Stomach (tissue), 4 donors: ENCODE data around the gene SNPH.

ENCODE experiments used
- CTCF ChIP-seq, 7 experiments: fragments of 450-650 bp in 4 of 7; fragments of 200-600 bp in 3 of 7; sonication (generic) in 3 of 7; IDR thresholded peaks; one replicate each; pipeline ENCODE4 v1.5.1; 2016 to 2019; ENCODE audit warnings: antibody characterized with exemption in 7 of 7, control low read depth in 2 of 7, mild to moderate bottlenecking in 1 of 7
- POLR2A ChIP-seq, 4 donors: fragments of 450-650 bp; IDR thresholded peaks; one replicate each; pipeline ENCODE4 v1.6.1; 2016; ENCODE audit warnings: antibody characterized with exemption in 4 of 4, control low read depth in 2 of 4, mild to moderate bottlenecking in 1 of 4, moderate library complexity in 1 of 4
- POLR2AphosphoS5 ChIP-seq, 3 donors: sonication (generic); formaldehyde crosslinking; IDR thresholded peaks; one replicate each; pipeline ENCODE4 v1.6.1; 2016; ENCODE audit warnings: antibody characterized with exemption in 3 of 3

DNA sequence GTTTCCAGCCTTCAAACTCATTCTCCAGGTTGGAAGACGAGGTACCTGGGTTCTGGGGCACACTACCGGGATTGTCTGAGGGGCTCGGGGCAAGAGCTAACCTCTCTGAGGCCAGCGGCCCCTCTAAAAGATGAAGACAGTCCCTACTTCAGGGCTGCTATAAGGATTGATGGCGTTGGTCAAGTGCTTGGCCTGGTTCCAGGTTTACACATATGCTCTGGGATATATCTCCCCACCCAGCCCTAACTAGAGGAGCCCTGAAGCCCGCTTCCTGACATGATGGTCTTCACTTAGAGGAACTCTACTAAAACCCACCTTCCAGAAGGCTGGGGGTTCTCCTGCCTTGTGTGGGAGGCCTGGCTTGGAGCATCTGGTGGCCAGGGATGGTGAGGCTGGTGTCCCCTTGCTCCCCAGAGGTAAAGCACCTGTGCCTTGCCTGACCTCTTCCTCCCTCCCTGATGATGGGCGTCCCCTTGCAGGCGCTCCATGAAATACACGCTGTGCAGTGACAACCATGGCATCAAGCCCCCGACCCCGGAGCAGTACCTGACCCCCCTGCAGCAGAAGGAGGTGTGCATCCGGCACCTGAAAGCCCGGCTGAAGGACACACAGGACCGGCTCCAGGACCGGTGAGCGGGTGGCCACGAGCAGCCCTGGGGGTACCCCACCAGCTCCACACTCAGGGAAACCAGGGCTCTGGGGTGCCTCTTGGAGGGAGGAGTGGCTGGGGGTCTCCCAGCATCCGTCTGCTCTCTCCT is 34.2 kb downstream of the SNPH start:
- TF ChIP-seq CTCF (IDR thresholded peaks at IDR 0.05): no peak
- TF ChIP-seq POLR2A (IDR thresholded peaks at IDR 0.05): no peak
- no peak for TF ChIP-seq POLR2AphosphoS5 (IDR thresholded peaks at IDR 0.05)
